Measurements from ENCODE around the gene TH. TPM values are rescaled to one million over a fixed set of nuclear protein-coding genes. Genes with fewer than 3 reads are reported as not detected.

The TH gene

GRCh38 chr11:2114430-2115241 lies 57.0 kb downstream of the TH start:
- Histone ChIP-seq H3K36me3 (ENCODE audit: insufficient read depth, low read length) (no peaks in the 10 kb centered on the region), H3K9me3 (replicated peaks; ENCODE audit: low read length) (peaks cover 9% of the 10 kb centered on the region), H3K27me3 (ENCODE audit: control insufficient read depth, insufficient read depth, low read length) (peaks cover 2% of the 10 kb centered on the region), H3K4me3 (ENCODE audit: low read length) (no peak overlapping the region), H3K4me2 (ENCODE audit: low read length) (no peak overlapping the region), H3K9ac (ENCODE audit: low read depth, low read length) (no peak overlapping the region), H3K4me1 (ENCODE audit: control insufficient read depth, insufficient read depth, low read length) (peaks cover 1% of the 10 kb centered on the region)

Small RNA genes within 50 kb of the gene (small RNA-seq; reads per million reads assigned to genes)
- not detected for gene MIR4686
- gene MIR483, result 1.5 reads per million, percentile 52 among the genes with 10 or more reads in this experiment
